Nephron (organoid): ENCODE results near the gene CLEC16A.
A peak's percentile ranks its signal among the peaks of the same experiment; 100 is the strongest.

Source experiments
- H3K27ac Mint-ChIP-seq, 3 experiments: 2 replicates each; pipeline ENCODE4 v1.8.0; 2020; ENCODE audit warnings: mixed read lengths in 3 of 3, mild to moderate bottlenecking in 2 of 3, moderate library complexity in 1 of 3
- H3K27me3 Mint-ChIP-seq: 2 replicates; pipeline ENCODE4 v1.8.0; 2021; ENCODE audit warnings: low read depth, mild to moderate bottlenecking, moderate library complexity, mixed read lengths
- H3K36me3 Mint-ChIP-seq: 2 replicates; pipeline ENCODE4 v1.8.0; 2020; ENCODE audit warnings: low read depth, mixed read lengths
- H3K4me1 Mint-ChIP-seq: 2 replicates; pipeline ENCODE4 v1.8.0; 2020; ENCODE audit warnings: mixed read lengths
- H3K4me3 Mint-ChIP-seq, 3 experiments: 2 replicates each; pipeline ENCODE4 v1.8.0; 2020; ENCODE audit warnings: mild to moderate bottlenecking in 3 of 3, mixed read lengths in 3 of 3, moderate library complexity in 2 of 3
- H3K9me3 Mint-ChIP-seq: 2 replicates; pipeline ENCODE4 v1.8.0; 2020; ENCODE audit warnings: mixed read lengths
- TF ChIP-seq, protein P1 (sequence below), 3 experiments: fragments of 200-600 bp; sonication (generic); IDR thresholded peaks; one replicate each; pipeline ENCODE4 v1.5.0; 2021; ENCODE audit warnings: antibody characterized with exemption in 3 of 3; ENCODE audit not compliant: unreplicated experiment in 3 of 3

The CLEC16A gene

DNA sequence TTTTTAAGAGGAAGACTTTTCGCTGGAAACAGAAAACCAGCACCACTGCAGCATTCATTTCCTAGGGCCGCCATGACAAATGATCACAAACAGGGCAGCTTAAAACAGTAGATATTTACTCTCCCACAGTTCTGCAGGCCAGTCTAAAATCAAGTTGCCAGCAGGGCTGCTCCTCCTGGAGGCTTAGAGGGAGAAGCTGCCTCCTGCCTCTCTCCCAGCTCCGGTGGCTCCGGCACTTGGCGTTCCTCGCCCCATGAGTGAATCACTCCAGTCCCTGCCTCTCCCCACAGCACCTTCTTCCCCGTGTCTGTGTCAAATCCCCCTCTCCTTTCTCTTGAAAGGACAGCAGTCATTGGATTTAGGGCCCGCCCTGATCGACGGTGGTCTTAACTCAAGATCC lies 239.6 kb downstream of the CLEC16A start:
- H3K27ac Mint-ChIP-seq = peak overlapping the region in 1 of 3 experiments; percentile 15

DNA sequence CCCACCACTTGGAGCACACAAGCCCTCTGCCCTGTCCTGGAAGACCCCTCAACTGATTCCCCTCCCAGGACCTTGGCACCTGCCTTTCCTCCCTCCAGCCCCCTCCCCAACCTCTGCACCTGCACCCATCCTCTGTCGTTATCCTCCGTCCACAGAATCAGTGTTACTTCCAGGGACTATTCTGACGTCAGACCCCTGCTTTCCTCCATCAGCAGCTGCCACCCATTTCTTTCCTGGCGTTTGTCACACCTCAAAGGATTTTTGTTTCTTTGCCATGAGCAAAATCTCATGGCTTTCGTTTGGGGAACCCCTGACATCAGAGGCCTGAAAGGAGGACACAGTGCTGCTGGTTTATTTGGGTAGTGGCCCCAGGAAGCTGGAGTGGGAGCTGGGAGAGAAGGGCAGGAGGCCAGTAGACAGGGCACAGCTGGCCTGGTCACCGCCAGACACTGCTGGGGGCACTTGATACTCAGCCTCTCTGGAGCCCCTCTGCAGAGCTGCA lies 243.2 kb downstream of the CLEC16A start:
- TF ChIP-seq, protein P1, sequence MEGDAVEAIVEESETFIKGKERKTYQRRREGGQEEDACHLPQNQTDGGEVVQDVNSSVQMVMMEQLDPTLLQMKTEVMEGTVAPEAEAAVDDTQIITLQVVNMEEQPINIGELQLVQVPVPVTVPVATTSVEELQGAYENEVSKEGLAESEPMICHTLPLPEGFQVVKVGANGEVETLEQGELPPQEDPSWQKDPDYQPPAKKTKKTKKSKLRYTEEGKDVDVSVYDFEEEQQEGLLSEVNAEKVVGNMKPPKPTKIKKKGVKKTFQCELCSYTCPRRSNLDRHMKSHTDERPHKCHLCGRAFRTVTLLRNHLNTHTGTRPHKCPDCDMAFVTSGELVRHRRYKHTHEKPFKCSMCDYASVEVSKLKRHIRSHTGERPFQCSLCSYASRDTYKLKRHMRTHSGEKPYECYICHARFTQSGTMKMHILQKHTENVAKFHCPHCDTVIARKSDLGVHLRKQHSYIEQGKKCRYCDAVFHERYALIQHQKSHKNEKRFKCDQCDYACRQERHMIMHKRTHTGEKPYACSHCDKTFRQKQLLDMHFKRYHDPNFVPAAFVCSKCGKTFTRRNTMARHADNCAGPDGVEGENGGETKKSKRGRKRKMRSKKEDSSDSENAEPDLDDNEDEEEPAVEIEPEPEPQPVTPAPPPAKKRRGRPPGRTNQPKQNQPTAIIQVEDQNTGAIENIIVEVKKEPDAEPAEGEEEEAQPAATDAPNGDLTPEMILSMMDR (IDR thresholded peaks at IDR 0.05; ENCODE audit: unreplicated experiment in 3 of 3) = no peak
- Mint-ChIP-seq H3K36me3 (no peaks in the 10 kb centered on the region), H3K4me3 (no peak overlapping the region), H3K4me1 (peaks cover 5% of the 10 kb centered on the region), H3K27ac (peak overlapping the region in 1 of 3 experiments; percentile 81), H3K27me3 (no peaks in the 10 kb centered on the region), H3K9me3 (no peaks in the 10 kb centered on the region)

More for the DNA sequence above, 239.6 kb downstream of the CLEC16A start:
- Mint-ChIP-seq H3K27me3 (no peaks in the 10 kb centered on the region), H3K36me3 (peaks cover 15% of the 10 kb centered on the region), H3K4me3 (no peak overlapping the region), H3K4me1 (peaks cover 17% of the 10 kb centered on the region), H3K9me3 (no peaks in the 10 kb centered on the region)
- TF ChIP-seq, protein P1 (IDR thresholded peaks at IDR 0.05; ENCODE audit: unreplicated experiment in 3 of 3) = no peak

DNA sequence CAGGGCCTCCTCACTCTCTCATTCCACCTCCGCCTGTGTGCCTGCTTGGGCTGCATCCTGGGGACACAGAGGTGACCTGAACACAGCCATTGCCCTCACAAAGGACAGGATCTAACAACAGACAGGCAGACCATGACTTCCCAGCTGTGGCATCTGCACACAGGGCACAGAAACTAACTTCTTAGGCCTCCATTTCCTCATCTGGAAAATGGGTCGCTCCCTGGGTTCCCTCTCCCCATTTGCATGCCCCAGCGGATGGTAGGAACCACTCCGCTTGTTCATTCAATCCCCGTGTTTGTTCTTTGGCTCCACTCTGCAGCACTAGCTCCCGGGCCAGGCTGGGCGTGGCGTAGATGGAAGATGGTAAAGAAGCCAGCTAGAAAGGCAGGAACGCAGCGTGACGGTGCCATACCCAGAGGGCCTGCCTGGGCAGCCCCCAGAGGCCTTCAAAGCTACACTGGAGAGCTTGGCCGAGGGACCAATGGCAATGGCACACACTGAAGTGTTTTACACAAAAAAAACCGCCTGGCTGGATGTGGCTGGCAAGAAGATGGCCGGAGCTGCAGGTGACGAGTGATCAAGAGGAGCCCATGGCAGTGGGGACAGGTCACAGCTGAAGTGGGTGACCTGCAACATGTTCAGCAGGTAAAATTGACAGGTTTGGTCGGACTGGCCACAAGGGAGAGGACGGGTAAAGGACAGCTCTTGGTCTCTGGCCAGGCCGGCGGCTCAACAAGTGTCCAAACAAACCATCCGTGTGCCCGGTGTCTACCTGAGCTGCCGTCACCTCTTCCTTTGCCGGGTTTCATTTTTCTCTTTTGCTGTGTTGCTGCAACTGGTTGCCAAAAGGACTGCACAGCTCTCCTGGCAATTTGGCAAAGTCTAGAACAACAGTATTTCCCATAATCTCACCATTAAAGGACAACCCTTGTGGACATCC lies 244.7 kb downstream of the CLEC16A start:
- no peak overlapping the region for H3K27ac Mint-ChIP-seq
- no peaks in the 10 kb centered on the region for H3K9me3 Mint-ChIP-seq
- peaks cover 4% of the 10 kb centered on the region for H3K4me1 Mint-ChIP-seq
- no peak overlapping the region for H3K4me3 Mint-ChIP-seq
- H3K27me3 Mint-ChIP-seq = peaks cover 6% of the 10 kb centered on the region
- TF ChIP-seq, protein P1 (IDR thresholded peaks at IDR 0.05; ENCODE audit: unreplicated experiment in 3 of 3) = no peak
- H3K36me3 Mint-ChIP-seq = no peaks in the 10 kb centered on the region

DNA sequence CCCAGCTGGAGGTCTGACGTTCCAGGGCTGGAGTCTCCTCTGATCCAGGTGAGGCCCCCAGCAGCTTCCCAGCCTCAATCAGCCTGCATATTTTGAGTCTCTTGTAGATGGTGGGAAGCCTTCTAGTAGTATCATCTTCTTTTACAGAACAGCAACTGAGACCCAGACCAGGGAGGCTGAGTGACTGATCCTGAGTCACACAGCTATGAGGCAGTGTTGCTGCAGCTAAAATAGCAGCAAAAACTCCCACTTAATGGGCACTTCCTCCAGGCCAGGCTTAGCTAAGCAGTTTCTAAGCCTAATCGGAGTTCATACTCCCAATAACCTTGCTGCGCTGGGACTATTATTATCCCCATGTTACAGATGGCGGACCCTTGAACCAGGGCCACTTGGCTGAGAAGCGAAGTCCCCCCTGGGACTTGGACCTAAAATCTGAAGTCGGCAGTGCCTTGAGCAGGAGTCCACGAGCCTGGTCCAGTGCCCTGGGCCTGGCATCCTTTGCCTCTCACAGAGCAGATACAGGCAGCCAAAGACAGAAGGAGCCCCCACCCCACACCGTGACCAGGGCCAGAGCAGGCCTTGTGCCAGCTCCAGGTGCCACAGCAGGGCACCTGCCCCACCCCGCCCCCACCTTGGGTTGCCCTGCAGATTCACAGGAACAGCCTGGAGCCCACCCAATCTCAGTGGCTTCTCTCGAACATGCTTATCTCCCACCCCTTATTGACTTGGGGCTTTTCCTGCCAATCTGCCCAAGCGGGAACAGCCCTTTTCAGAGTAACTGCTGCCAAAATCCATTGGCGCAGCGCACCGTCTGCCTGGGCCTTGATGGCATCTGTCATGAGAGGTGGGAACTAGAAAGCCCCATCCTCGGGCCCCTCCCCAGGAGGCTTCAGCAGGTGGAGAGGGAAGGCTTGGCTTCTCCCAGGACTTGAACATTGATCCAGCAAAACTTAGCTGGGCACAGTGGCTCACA lies 246.5 kb downstream of the CLEC16A start:
- TF ChIP-seq, protein P1 (IDR thresholded peaks at IDR 0.05; ENCODE audit: unreplicated experiment in 3 of 3) = no peak
- H3K9me3 Mint-ChIP-seq = no peaks in the 10 kb centered on the region

DNA sequence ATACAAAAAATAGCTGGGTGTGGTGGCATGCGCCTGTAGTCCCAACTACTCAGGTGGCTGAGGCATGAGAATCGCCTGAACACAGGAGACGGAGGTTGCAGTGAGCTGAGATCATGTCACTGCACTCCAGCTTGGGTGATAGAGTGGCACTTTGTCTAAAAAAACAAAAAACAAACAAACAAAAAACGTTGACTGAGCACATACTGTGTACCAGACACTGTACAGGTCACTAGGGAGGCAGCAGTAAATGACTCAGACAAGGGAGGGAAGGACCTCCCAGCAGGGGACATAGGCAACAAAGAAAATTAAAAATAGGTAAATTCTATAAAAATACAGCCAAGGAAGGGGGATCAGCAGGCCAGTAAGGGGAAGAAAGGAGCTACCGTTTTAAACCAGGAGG lies 247.3 kb downstream of the CLEC16A start:
- peaks cover 6% of the 10 kb centered on the region for H3K27me3 Mint-ChIP-seq
- no peaks in the 10 kb centered on the region for H3K9me3 Mint-ChIP-seq
- H3K4me1 Mint-ChIP-seq = no peaks in the 10 kb centered on the region
- no peaks in the 10 kb centered on the region for H3K36me3 Mint-ChIP-seq
- no peak overlapping the region for H3K27ac Mint-ChIP-seq
- TF ChIP-seq, protein P1 (IDR thresholded peaks at IDR 0.05; ENCODE audit: unreplicated experiment in 3 of 3) = no peak
- H3K4me3 Mint-ChIP-seq = no peak overlapping the region

More for the DNA sequence above, 246.5 kb downstream of the CLEC16A start:
- no peaks in the 10 kb centered on the region for H3K36me3 Mint-ChIP-seq
- H3K4me3 Mint-ChIP-seq = no peak overlapping the region
- no peak overlapping the region for H3K27ac Mint-ChIP-seq
- H3K4me1 Mint-ChIP-seq = no peaks in the 10 kb centered on the region
- H3K27me3 Mint-ChIP-seq = peaks cover 6% of the 10 kb centered on the region
